CD4-positive, alpha-beta T cell (primary cell): ENCODE results near the gene OR2L3. TPM values are rescaled to one million over a fixed set of nuclear protein-coding genes. Genes with fewer than 3 reads are reported as not detected.

Experiments used
- ATAC-seq: fragments of 200-7000 bp; cut with Tn5 transposase; one replicate; pipeline ENCODE4 v1.10.0; 2022; ENCODE audit warnings: mild to moderate bottlenecking; ENCODE audit not compliant: poor library complexity
- CTCF ChIA-PET: fragments of 350-600 bp; sonication (Branson Sonifier 250); formaldehyde crosslinking; loops from one replicate; lab custom pipeline; 2021; ENCODE audit warnings: antibody characterized with exemption, inconsistent platforms; lab: Charles Lee
- POLR2A ChIA-PET: fragments of 350-600 bp; sonication (Branson Sonifier 250); formaldehyde crosslinking; loops from one replicate; lab custom pipeline; 2021; ENCODE audit warnings: antibody characterized with exemption, inconsistent platforms; lab: Charles Lee
- DNase-seq, 14 experiments: peaks; one replicate each; pipeline ENCODE4 v3.0.0-alpha.2; 2013 to 2020; ENCODE audit warnings: mixed read lengths in 2 of 14
- H3K27ac ChIP-seq, 2 donors: one replicate each; pipeline versions ENCODE4 v1.5.1 to v1.7.0; 2013; ENCODE audit warnings: low read length in 2 of 2, low read depth in 1 of 2, mild to moderate bottlenecking in 1 of 2
- H3K27me3 ChIP-seq, 2 experiments: 1 replicate in 1 of 2; 2 replicates in 1 of 2; pipeline versions ENCODE4 v1.6.1 to v1.7.0; 2013; ENCODE audit warnings: low read length in 2 of 2, control low read depth in 1 of 2, mild to moderate bottlenecking in 1 of 2, moderate library complexity in 1 of 2; ENCODE audit not compliant: insufficient read depth in 2 of 2, control insufficient read depth in 1 of 2
- H3K36me3 ChIP-seq: one replicate; pipeline ENCODE4 v1.6.1; 2013; ENCODE audit warnings: low read length, control low read depth; ENCODE audit not compliant: insufficient read depth
- H3K4me1 ChIP-seq: one replicate; pipeline ENCODE4 v1.6.1; 2013; ENCODE audit warnings: low read length, control low read depth; ENCODE audit not compliant: insufficient read depth
- H3K4me3 ChIP-seq: one replicate; pipeline ENCODE4 v1.5.1; 2013; ENCODE audit warnings: mild to moderate bottlenecking, low read length, moderate library complexity
- H3K9me3 ChIP-seq, 2 experiments: 1 replicate in 1 of 2; 2 replicates in 1 of 2; pipeline versions ENCODE4 v1.6.1 to v1.7.0; 2013; ENCODE audit warnings: low read length in 2 of 2, mild to moderate bottlenecking in 2 of 2, control low read depth in 1 of 2, moderate library complexity in 1 of 2; ENCODE audit not compliant: control insufficient read depth in 1 of 2, insufficient read depth in 1 of 2
- H3K27ac Mint-ChIP-seq: one replicate; pipeline ENCODE4 v1.8.0; 2020; ENCODE audit warnings: mixed read lengths
- H3K27me3 Mint-ChIP-seq: one replicate; pipeline ENCODE4 v1.8.0; 2021; ENCODE audit warnings: mixed read lengths
- H3K36me3 Mint-ChIP-seq: one replicate; pipeline ENCODE4 v1.8.0; 2021; ENCODE audit warnings: low read depth, mixed read lengths
- H3K4me1 Mint-ChIP-seq: one replicate; pipeline ENCODE4 v1.8.0; 2021; ENCODE audit warnings: low read depth, mixed read lengths
- H3K4me3 Mint-ChIP-seq: one replicate; pipeline ENCODE4 v1.8.0; 2020; ENCODE audit warnings: mild to moderate bottlenecking, mixed read lengths
- H3K9me3 Mint-ChIP-seq: one replicate; pipeline ENCODE4 v1.8.0; 2020; ENCODE audit warnings: mixed read lengths
- intact Hi-C, 2 experiments: fragments of 100-400 bp; cut with DNase I in 1 of 2; cut with micrococcal nuclease in 1 of 2; formaldehyde crosslinking; loops; one replicate each; pipeline versions ENCODE4 v1.15.1 to v1.9.0; 2023 to 2025; cut with DNase I, micrococcal nuclease
- total RNA-seq, 174 experiments: library from RNA in 2 of 174; stranded (reverse) in 2 of 174; gene quantifications; one replicate each; pipeline ENCODE4 v1.2.3 and lab custom pipeline; 2021 to 2026
- TF ChIP-seq, protein P1 (sequence below): fragments of 200-600 bp; IDR thresholded peaks from one replicate; pipeline ENCODE4 v1.8.0; 2022; ENCODE audit warnings: antibody characterized with exemption, mild to moderate bottlenecking

Gene OR2L3
- total RNA-seq, 2 experiments from 2014 or later: not detected

GRCh38 chr1:248098529-248098928, 51.9 kb downstream of the OR2L3 start:
- intact Hi-C loops: no loop called here
- Histone ChIP-seq H3K4me3 (no peak overlapping the region), H3K9me3 (peaks cover 0 to 7% of the 10 kb centered on the region in 2 experiments), H3K4me1 (no peaks in the 10 kb centered on the region), H3K27me3 (no peaks in the 10 kb centered on the region), H3K36me3 (no peaks in the 10 kb centered on the region), H3K27ac (no peak overlapping the region)
- Mint-ChIP-seq H3K27ac (no peak overlapping the region), H3K27me3 (no peaks in the 10 kb centered on the region), H3K9me3 (peaks cover 3% of the 10 kb centered on the region), H3K4me1 (no peaks in the 10 kb centered on the region), H3K4me3 (no peak overlapping the region), H3K36me3 (no peaks in the 10 kb centered on the region)
- DNase-seq: no peak
- ChIA-PET CTCF (no interaction called here), POLR2A (no interaction called here)
- ATAC-seq: no peak
- TF ChIP-seq, protein P1, sequence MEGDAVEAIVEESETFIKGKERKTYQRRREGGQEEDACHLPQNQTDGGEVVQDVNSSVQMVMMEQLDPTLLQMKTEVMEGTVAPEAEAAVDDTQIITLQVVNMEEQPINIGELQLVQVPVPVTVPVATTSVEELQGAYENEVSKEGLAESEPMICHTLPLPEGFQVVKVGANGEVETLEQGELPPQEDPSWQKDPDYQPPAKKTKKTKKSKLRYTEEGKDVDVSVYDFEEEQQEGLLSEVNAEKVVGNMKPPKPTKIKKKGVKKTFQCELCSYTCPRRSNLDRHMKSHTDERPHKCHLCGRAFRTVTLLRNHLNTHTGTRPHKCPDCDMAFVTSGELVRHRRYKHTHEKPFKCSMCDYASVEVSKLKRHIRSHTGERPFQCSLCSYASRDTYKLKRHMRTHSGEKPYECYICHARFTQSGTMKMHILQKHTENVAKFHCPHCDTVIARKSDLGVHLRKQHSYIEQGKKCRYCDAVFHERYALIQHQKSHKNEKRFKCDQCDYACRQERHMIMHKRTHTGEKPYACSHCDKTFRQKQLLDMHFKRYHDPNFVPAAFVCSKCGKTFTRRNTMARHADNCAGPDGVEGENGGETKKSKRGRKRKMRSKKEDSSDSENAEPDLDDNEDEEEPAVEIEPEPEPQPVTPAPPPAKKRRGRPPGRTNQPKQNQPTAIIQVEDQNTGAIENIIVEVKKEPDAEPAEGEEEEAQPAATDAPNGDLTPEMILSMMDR: no peak

- TF ChIP-seq, protein P1: no peak
- no peak overlapping the region for H3K27ac ChIP-seq
- H3K4me3 ChIP-seq: no peak overlapping the region
- Mint-ChIP-seq H3K4me1 (no peaks in the 10 kb centered on the region), H3K27me3 (no peaks in the 10 kb centered on the region), H3K4me3 (no peak overlapping the region), H3K27ac (no peak overlapping the region), H3K9me3 (peaks cover 6% of the 10 kb centered on the region), H3K36me3 (no peaks in the 10 kb centered on the region)
- POLR2A ChIA-PET: no interaction called here
- intact Hi-C loops: no loop called here
- no peaks in the 10 kb centered on the region for H3K9me3 ChIP-seq
- H3K27me3 ChIP-seq: no peaks in the 10 kb centered on the region
- H3K4me1 ChIP-seq: no peaks in the 10 kb centered on the region
- CTCF ChIA-PET: no interaction called here
- H3K36me3 ChIP-seq: no peaks in the 10 kb centered on the region
- no peak for DNase-seq
- ATAC-seq: no peak
Observed at GRCh38 chr1:248102847-248103246, 56.2 kb downstream of the OR2L3 start.

GRCh38 chr1:248111157-248111556, 64.5 kb downstream of the OR2L3 start:
- Mint-ChIP-seq H3K4me3 (no peak overlapping the region), H3K36me3 (no peaks in the 10 kb centered on the region), H3K27ac (no peak overlapping the region), H3K27me3 (no peaks in the 10 kb centered on the region), H3K9me3 (peaks cover 11% of the 10 kb centered on the region), H3K4me1 (no peaks in the 10 kb centered on the region)
- no peak for ATAC-seq
- Histone ChIP-seq H3K27me3 (no peaks in the 10 kb centered on the region), H3K9me3 (peaks cover 11 to 26% of the 10 kb centered on the region in 2 experiments), H3K36me3 (no peaks in the 10 kb centered on the region), H3K4me1 (no peaks in the 10 kb centered on the region), H3K27ac (no peak overlapping the region), H3K4me3 (no peak overlapping the region)
- intact Hi-C loops: no loop called here
- TF ChIP-seq, protein P1: no peak
- CTCF ChIA-PET: no interaction called here
- DNase-seq: no peak
- POLR2A ChIA-PET: no interaction called here

Other genes starting within 250 kb of the OR2L3 start
- not detected for gene OR14A16, start 222.7 kb upstream of the OR2L3 start, total RNA-seq
- not detected for gene OR11L1, start 204.9 kb upstream of the OR2L3 start, total RNA-seq
- gene TRIM58, start 189.6 kb upstream of the OR2L3 start, total RNA-seq: under 1 TPM; 0.16 to 0.20 TPM
- 1 to 10 TPM; 1.3 to 1.5 TPM for gene OR2W3, start 151.2 kb upstream of the OR2L3 start, total RNA-seq
- gene OR2T8, start 126.6 kb upstream of the OR2L3 start, total RNA-seq: under 1 TPM in 1 of 2 experiments, not detected in 1; 0.25 TPM
- not detected for gene OR2AJ1, start 121.9 kb upstream of the OR2L3 start, total RNA-seq
- gene OR2L8, start 98.0 kb upstream of the OR2L3 start, total RNA-seq: under 1 TPM; 0.55 to 0.78 TPM
- gene OR2AK2, start 81.6 kb upstream of the OR2L3 start, total RNA-seq: under 1 TPM; 0.22 to 0.70 TPM
- not detected for gene OR2L5, start 33.2 kb upstream of the OR2L3 start, total RNA-seq
- gene OR2L2, start 16.8 kb upstream of the OR2L3 start, total RNA-seq: under 1 TPM; 0.19 to 0.22 TPM
- gene OR2L13, start 48.3 kb downstream of the OR2L3 start, total RNA-seq: not detected
- not detected for gene OR2M5, start 98.3 kb downstream of the OR2L3 start, total RNA-seq
- gene OR2M2, start 128.0 kb downstream of the OR2L3 start, total RNA-seq: not detected
- gene OR2M3, start 150.4 kb downstream of the OR2L3 start, total RNA-seq: not detected
- not detected for gene OR2M4, start 184.6 kb downstream of the OR2L3 start, total RNA-seq
- under 1 TPM in 1 of 2 experiments, not detected in 1; 0.25 TPM for gene OR2T33, start 231.1 kb downstream of the OR2L3 start, total RNA-seq